ENCODE measurements around the gene UBTD2.

Gene UBTD2

GRCh38 chr5:172243302-172243701 is 40.3 kb downstream of the UBTD2 start:
- Histone ChIP-seq H3K4me1 (ENCODE audit: insufficient read depth, low read length) (no peaks in the 10 kb centered on the region), H3K27ac (ENCODE audit: low read length) (no peak overlapping the region), H3K4me3 (ENCODE audit: low read length) (no peak overlapping the region), H3K27me3 (ENCODE audit: insufficient read depth, low read length) (no peaks in the 10 kb centered on the region), H3K9ac (ENCODE audit: low read depth, low read length) (no peak overlapping the region), H3K9me3 (ENCODE audit: insufficient read depth, low read depth, low read length) (no peaks in the 10 kb centered on the region), H3K36me3 (ENCODE audit: insufficient read depth, low read depth, low read length) (no peaks in the 10 kb centered on the region)

GRCh38 chr5:172238334-172238733 is 45.2 kb downstream of the UBTD2 start:
- H3K27me3 ChIP-seq (ENCODE audit: insufficient read depth, low read length): no peaks in the 10 kb centered on the region
- no peak overlapping the region for H3K27ac ChIP-seq (ENCODE audit: low read length)
- H3K36me3 ChIP-seq (ENCODE audit: insufficient read depth, low read depth, low read length): peaks cover 12% of the 10 kb centered on the region
- H3K4me3 ChIP-seq (ENCODE audit: low read length): no peak overlapping the region
- H3K9ac ChIP-seq (ENCODE audit: low read depth, low read length): no peak overlapping the region
- H3K4me1 ChIP-seq (ENCODE audit: insufficient read depth, low read length): peaks cover 11% of the 10 kb centered on the region
- H3K9me3 ChIP-seq (ENCODE audit: insufficient read depth, low read depth, low read length): no peaks in the 10 kb centered on the region

GRCh38 chr5:172235827-172236736 is 47.5 kb downstream of the UBTD2 start:
- peaks cover 32% of the 10 kb centered on the region for H3K36me3 ChIP-seq (ENCODE audit: insufficient read depth, low read depth, low read length)
- no peak overlapping the region for H3K9ac ChIP-seq (ENCODE audit: low read depth, low read length)
- H3K9me3 ChIP-seq (ENCODE audit: insufficient read depth, low read depth, low read length): no peaks in the 10 kb centered on the region
- H3K27me3 ChIP-seq (ENCODE audit: insufficient read depth, low read length): no peaks in the 10 kb centered on the region
- no peak overlapping the region for H3K4me3 ChIP-seq (ENCODE audit: low read length)
- H3K4me1 ChIP-seq (ENCODE audit: insufficient read depth, low read length): peaks cover 11% of the 10 kb centered on the region
- no peak overlapping the region for H3K27ac ChIP-seq (ENCODE audit: low read length)

- Histone ChIP-seq H3K27me3 (ENCODE audit: insufficient read depth, low read length) (no peaks in the 10 kb centered on the region), H3K4me3 (ENCODE audit: low read length) (no peak overlapping the region), H3K4me1 (ENCODE audit: insufficient read depth, low read length) (peaks cover 11% of the 10 kb centered on the region), H3K9ac (ENCODE audit: low read depth, low read length) (no peak overlapping the region; the same call in 1 of the 2 replicates), H3K27ac (ENCODE audit: low read length) (no peak overlapping the region), H3K36me3 (ENCODE audit: insufficient read depth, low read depth, low read length) (peaks cover 38% of the 10 kb centered on the region), H3K9me3 (ENCODE audit: insufficient read depth, low read depth, low read length) (no peaks in the 10 kb centered on the region)
Observed at GRCh38 chr5:172235132-172235780, 48.3 kb downstream of the UBTD2 start.

- H3K9ac ChIP-seq (ENCODE audit: low read depth, low read length): no peak overlapping the region
- H3K9me3 ChIP-seq (ENCODE audit: insufficient read depth, low read depth, low read length): no peaks in the 10 kb centered on the region
- no peak overlapping the region for H3K27ac ChIP-seq (ENCODE audit: low read length)
- H3K36me3 ChIP-seq (ENCODE audit: insufficient read depth, low read depth, low read length): peaks cover 47% of the 10 kb centered on the region
- H3K27me3 ChIP-seq (ENCODE audit: insufficient read depth, low read length): no peaks in the 10 kb centered on the region
- peaks cover 11% of the 10 kb centered on the region for H3K4me1 ChIP-seq (ENCODE audit: insufficient read depth, low read length)
- no peak overlapping the region for H3K4me3 ChIP-seq (ENCODE audit: low read length)
Observed at GRCh38 chr5:172234031-172234430, 49.5 kb downstream of the UBTD2 start.

- H3K9me3 ChIP-seq (ENCODE audit: insufficient read depth, low read depth, low read length): no peaks in the 10 kb centered on the region
- H3K4me1 ChIP-seq (ENCODE audit: insufficient read depth, low read length): no peaks in the 10 kb centered on the region
- no peak overlapping the region for H3K27ac ChIP-seq (ENCODE audit: low read length)
- H3K9ac ChIP-seq (ENCODE audit: low read depth, low read length): no peak overlapping the region
- peaks cover 78% of the 10 kb centered on the region for H3K36me3 ChIP-seq (ENCODE audit: insufficient read depth, low read depth, low read length)
- H3K27me3 ChIP-seq (ENCODE audit: insufficient read depth, low read length): no peaks in the 10 kb centered on the region
- no peak overlapping the region for H3K4me3 ChIP-seq (ENCODE audit: low read length)
Observed at GRCh38 chr5:172229904-172230303, 53.7 kb downstream of the UBTD2 start.

- Histone ChIP-seq H3K27ac (ENCODE audit: low read length) (no peak overlapping the region), H3K9me3 (ENCODE audit: insufficient read depth, low read depth, low read length) (no peaks in the 10 kb centered on the region), H3K36me3 (ENCODE audit: insufficient read depth, low read depth, low read length) (peaks cover 79% of the 10 kb centered on the region), H3K27me3 (ENCODE audit: insufficient read depth, low read length) (no peaks in the 10 kb centered on the region), H3K4me1 (ENCODE audit: insufficient read depth, low read length) (no peaks in the 10 kb centered on the region), H3K9ac (ENCODE audit: low read depth, low read length) (no peak overlapping the region), H3K4me3 (ENCODE audit: low read length) (no peak overlapping the region)
Observed at GRCh38 chr5:172224996-172225395, 58.6 kb downstream of the UBTD2 start.

- Histone ChIP-seq H3K9me3 (ENCODE audit: insufficient read depth, low read depth, low read length) (no peaks in the 10 kb centered on the region), H3K27me3 (ENCODE audit: insufficient read depth, low read length) (no peaks in the 10 kb centered on the region), H3K36me3 (ENCODE audit: insufficient read depth, low read depth, low read length) (peaks cover 80% of the 10 kb centered on the region), H3K27ac (ENCODE audit: low read length) (no peak overlapping the region), H3K4me1 (ENCODE audit: insufficient read depth, low read length) (no peaks in the 10 kb centered on the region), H3K9ac (ENCODE audit: low read depth, low read length) (no peak overlapping the region), H3K4me3 (ENCODE audit: low read length) (no peak overlapping the region)
Observed at GRCh38 chr5:172223901-172224873, 59.4 kb downstream of the UBTD2 start.

GRCh38 chr5:172219296-172219695 is 64.3 kb downstream of the UBTD2 start:
- Histone ChIP-seq H3K27me3 (ENCODE audit: insufficient read depth, low read length) (no peaks in the 10 kb centered on the region), H3K27ac (ENCODE audit: low read length) (no peak overlapping the region), H3K36me3 (ENCODE audit: insufficient read depth, low read depth, low read length) (peaks cover 58% of the 10 kb centered on the region), H3K4me1 (ENCODE audit: insufficient read depth, low read length) (no peaks in the 10 kb centered on the region), H3K9ac (ENCODE audit: low read depth, low read length) (no peak overlapping the region), H3K4me3 (ENCODE audit: low read length) (no peak overlapping the region), H3K9me3 (ENCODE audit: insufficient read depth, low read depth, low read length) (no peaks in the 10 kb centered on the region)

- H3K4me1 ChIP-seq (ENCODE audit: insufficient read depth, low read length): no peaks in the 10 kb centered on the region
- H3K36me3 ChIP-seq (ENCODE audit: insufficient read depth, low read depth, low read length): peaks cover 58% of the 10 kb centered on the region
- no peak overlapping the region for H3K9ac ChIP-seq (ENCODE audit: low read depth, low read length)
- H3K4me3 ChIP-seq (ENCODE audit: low read length): no peak overlapping the region
- H3K9me3 ChIP-seq (ENCODE audit: insufficient read depth, low read depth, low read length): no peaks in the 10 kb centered on the region
- no peak overlapping the region for H3K27ac ChIP-seq (ENCODE audit: low read length)
- H3K27me3 ChIP-seq (ENCODE audit: insufficient read depth, low read length): no peaks in the 10 kb centered on the region
Observed at GRCh38 chr5:172216345-172216744, 67.2 kb downstream of the UBTD2 start.

GRCh38 chr5:172213126-172213525 is 70.4 kb downstream of the UBTD2 start:
- Histone ChIP-seq H3K4me1 (ENCODE audit: insufficient read depth, low read length) (no peaks in the 10 kb centered on the region), H3K4me3 (ENCODE audit: low read length) (no peak overlapping the region), H3K9me3 (ENCODE audit: insufficient read depth, low read depth, low read length) (no peaks in the 10 kb centered on the region)

More at GRCh38 chr5:172213126-172213525, 70.4 kb downstream of the UBTD2 start:
- Histone ChIP-seq H3K27me3 (ENCODE audit: insufficient read depth, low read length) (no peaks in the 10 kb centered on the region), H3K36me3 (ENCODE audit: insufficient read depth, low read depth, low read length) (peaks cover 55% of the 10 kb centered on the region), H3K27ac (ENCODE audit: low read length) (no peak overlapping the region), H3K9ac (ENCODE audit: low read depth, low read length) (no peak overlapping the region)

All from iPS-20b (cell line).